Hepatocyte (in vitro differentiated cells): ENCODE results near the gene MYOD1.

Source experiments
- CTCF ChIP-seq: fragments of 200-600 bp; sonication (generic); IDR thresholded peaks from 2 replicates; pipeline ENCODE4 v1.5.1; 2016; ENCODE audit warnings: antibody characterized with exemption, mild to moderate bottlenecking; ENCODE audit not compliant: poor library complexity
- EZH2 ChIP-seq: fragments of 200-600 bp; sonication (generic); IDR thresholded peaks from 2 replicates; pipeline ENCODE4 v1.6.1; 2016; ENCODE audit warnings: antibody characterized with exemption, mild to moderate bottlenecking, borderline replicate concordance
- EZH2phosphoT487 ChIP-seq: fragments of 200-600 bp; sonication (generic); IDR thresholded peaks from one replicate; pipeline ENCODE4 v1.6.1; 2018; ENCODE audit warnings: antibody characterized with exemption, mild to moderate bottlenecking, low read depth, moderate library complexity; ENCODE audit not compliant: unreplicated experiment, severe bottlenecking

GRCh38 chr11:17700991-17701390 lies 18.4 kb upstream of the MYOD1 start:
- TF ChIP-seq CTCF (no peak), EZH2 (no peak), EZH2phosphoT487 (no peak)
